Endometrium (tissue), 2 donors: ENCODE measurements around the gene AVPR2.

Source experiments
- FAIRE-seq: peaks from 2 replicates; lab custom pipeline; 2012; peaks lifted over from hg19 to GRCh38; lab: Jason Lieb, UNC
- donor health status: control.
- donor health status: control.

Gene AVPR2

DNA sequence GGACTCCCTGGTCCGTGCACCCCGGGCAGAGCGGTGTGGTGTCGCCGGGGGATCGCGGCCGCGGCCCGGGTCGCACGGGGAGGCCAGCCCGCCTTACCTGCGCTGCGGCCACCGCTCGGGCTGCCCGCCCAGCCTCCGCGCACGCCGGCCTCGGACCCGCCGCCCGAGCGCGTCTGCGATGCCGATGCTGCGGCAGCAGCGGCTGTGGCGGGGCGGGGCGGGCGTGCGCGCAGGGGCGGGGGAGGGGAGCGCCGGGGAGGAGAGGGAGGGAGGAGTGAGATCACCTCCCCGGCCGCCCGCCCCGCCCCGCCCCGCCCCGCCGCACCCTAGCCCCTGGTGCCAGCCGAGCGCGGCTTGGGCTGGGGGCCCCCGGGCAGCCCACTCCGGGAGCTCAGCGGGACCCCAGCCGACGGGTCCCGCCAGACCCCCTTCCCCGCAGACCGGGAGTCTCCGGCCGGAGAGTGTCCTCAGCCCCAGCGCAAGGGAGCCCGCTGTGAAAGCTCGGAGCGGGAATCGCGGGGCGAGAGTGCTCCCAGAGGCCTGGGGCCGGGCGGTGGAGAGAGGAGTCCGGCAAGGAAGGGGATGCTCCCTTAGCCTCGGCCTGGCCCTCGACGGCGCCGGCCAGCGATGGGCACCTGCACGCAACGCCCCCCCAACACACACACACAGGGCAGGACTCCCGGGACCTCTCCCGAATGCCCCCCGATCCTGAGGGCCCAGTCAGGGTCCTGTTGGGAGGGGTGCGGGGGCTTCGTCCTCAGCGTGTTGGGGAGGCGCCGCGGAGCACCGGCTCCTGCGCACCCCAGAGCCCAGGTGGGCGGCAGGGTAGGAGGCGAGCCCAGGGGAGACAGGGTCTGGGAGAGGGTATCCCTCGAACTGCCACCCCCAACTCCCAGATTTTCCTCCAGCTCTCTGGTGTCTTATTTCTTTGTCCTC lies 18.2 kb upstream of the AVPR2 start, which contains the start of gene L1CAM:
L1CAM (minus strand) TSS at position 206 of the 936 bp plus-strand sequence. CDS start 10,337 bp downstream, outside the sequence.
- no peak for FAIRE-seq

DNA sequence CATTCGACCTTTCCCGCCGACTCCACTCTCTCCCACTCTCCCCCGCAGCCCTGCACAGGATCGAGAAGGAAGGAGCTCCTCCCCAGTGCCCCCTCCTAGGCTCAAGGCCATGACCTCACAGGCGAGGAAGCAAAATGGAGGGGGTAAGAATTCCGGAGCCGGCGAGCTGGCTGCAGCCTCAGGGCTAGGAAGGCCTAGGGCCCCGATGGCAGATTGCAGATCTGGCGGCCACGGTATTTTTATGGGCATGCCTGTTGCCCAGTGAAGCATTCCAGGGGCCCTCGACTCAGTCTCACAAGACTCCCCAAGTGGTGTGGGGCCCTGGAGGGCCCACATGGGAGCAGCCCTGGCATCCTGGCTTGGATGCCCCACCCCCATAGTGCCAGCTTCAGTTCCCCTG lies 17.6 kb upstream of the AVPR2 start:
- no peak for FAIRE-seq

GRCh38 chrX:153887385-153887784 lies 17.1 kb upstream of the AVPR2 start:
- no peak for FAIRE-seq

DNA sequence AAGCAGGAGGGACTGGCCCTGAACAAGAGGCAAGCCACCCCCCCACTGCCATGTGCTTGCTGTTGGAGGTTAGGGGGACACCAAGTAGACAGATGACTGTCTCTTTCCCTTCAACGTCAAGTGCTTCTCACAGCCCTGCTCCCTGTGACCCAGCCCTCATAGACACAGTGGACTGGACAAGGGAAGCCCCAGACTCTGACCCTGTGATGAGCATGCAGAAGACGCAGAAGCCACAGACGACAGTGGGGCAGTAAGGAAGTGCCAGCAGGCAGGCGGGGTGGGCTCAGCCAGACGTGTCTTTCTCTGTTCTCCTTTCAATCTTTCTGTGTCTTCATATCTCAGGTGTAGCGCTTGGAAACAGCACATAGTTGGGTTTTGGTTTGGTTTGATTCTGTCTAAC lies 16.1 kb upstream of the AVPR2 start:
- no peak for FAIRE-seq

DNA sequence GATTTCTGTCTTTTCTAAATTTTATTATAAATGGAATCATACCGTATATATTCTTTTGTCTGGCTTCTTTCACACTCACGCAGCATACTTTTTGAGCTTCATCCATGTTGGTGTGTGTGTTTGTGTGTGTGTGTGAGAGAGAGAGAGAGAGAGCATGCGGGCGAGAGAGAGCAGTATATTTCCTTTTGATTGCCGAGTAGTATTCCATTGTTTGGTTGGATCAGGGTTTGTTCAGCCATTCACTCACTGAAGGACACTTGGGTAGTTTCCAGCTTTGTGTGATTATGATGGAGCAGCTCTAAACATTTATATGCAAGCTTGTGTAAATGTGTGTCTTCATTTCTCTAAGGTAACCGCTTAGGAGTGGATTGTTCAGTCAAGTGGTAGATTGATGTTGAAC lies 15.3 kb upstream of the AVPR2 start:
- FAIRE-seq, result no peak

GRCh38 chrX:153897899-153898298 lies 6.6 kb upstream of the AVPR2 start:
- no peak for FAIRE-seq

GRCh38 chrX:153900831-153901752 lies 3.4 kb upstream of the AVPR2 start:
- FAIRE-seq, result no peak

GRCh38 chrX:153901753-153902140 lies 2.7 kb upstream of the AVPR2 start:
- no peak for FAIRE-seq

DNA sequence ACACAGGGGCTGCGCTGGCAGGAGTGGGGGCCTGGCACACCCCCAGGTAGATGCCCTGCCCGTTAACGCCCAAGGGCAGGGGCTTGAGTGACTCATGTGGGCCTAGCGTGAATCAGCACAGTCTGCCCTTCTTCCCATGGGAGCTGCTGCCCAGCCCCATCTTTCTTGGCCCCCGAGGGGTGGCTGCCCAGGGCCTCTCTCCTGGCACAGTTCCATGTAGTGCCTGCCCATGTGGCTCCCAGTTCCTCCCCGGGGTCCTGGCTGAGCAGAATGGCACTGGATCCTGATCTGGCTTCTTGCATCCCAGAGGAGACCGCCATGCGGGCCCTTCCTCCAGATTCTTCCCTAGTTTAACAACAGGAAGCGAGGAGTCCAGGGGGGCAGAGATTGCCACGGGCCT lies 2.1 kb upstream of the AVPR2 start:
- FAIRE-seq, result no peak

DNA sequence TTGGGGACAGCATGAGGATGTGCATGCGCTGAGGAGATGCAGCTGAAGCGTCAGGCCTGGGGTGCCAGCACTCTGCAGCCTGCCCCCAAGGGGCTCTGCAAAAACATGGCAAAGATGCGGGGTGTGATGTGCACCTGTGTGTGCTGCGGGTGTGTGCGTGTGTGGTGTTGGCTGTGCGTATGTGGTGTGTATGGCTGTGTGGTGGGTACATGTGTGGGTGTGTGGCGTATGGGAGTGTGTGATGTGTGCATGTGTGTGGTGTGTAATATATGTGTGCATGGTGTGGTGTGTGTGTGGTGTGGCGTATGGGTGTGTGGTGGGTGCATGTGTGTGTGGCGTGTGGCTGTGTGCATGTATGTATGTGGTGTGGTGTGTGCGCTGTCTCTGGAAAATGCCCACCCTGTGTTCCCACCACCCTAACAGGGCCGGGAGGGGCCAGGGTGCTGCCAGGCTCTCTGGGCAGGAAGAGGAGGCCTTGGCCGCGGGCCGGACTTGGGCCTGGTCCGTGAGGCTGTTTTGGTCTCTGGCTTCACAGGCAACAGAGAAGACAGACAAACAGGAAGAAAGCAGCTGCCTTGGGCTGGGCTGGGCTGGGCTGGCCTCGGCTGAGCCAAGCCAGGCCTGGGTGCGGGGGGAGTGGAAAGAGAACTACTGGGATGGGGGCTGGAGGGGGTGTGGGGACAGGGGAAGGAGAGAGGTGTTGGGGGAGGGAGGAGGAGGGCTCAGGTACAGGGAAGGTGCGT lies 1.1 kb upstream of the AVPR2 start:
- FAIRE-seq, result no peak

DNA sequence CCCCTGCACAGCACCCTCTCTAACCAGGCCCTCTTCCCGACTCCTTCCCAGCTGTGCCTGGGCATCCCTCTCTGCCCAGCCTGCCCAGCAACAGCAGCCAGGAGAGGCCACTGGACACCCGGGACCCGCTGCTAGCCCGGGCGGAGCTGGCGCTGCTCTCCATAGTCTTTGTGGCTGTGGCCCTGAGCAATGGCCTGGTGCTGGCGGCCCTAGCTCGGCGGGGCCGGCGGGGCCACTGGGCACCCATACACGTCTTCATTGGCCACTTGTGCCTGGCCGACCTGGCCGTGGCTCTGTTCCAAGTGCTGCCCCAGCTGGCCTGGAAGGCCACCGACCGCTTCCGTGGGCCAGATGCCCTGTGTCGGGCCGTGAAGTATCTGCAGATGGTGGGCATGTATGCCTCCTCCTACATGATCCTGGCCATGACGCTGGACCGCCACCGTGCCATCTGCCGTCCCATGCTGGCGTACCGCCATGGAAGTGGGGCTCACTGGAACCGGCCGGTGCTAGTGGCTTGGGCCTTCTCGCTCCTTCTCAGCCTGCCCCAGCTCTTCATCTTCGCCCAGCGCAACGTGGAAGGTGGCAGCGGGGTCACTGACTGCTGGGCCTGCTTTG lies 1.1 kb downstream of the AVPR2 start:
- FAIRE-seq, result no peak

- FAIRE-seq, result no peak
Observed at GRCh38 chrX:153906126-153906917, 1.8 kb downstream of the AVPR2 start.

DNA sequence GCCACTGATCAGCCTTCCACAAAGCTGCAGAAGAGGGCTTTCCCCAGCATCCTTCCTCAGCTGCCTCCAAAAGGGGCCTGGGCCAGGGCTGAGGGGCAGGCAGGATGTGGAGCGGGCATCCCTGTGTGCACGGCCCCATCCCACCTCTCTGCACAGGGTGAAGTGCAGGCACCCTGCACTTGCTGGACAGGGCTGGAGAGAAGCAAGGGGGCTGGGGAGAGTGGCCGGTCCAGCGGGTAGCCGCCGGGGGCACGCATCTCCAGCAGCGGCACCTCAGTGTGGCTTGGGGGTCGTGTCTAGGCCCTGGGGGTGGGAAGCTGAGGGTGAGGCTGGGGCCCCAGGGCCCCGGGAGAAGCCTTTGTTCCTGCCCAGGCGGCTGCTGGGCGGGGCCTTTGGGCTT lies 3.0 kb downstream of the AVPR2 start:
- FAIRE-seq, result no peak

GRCh38 chrX:153908219-153908860 lies 3.9 kb downstream of the AVPR2 start:
- no peak for FAIRE-seq

DNA sequence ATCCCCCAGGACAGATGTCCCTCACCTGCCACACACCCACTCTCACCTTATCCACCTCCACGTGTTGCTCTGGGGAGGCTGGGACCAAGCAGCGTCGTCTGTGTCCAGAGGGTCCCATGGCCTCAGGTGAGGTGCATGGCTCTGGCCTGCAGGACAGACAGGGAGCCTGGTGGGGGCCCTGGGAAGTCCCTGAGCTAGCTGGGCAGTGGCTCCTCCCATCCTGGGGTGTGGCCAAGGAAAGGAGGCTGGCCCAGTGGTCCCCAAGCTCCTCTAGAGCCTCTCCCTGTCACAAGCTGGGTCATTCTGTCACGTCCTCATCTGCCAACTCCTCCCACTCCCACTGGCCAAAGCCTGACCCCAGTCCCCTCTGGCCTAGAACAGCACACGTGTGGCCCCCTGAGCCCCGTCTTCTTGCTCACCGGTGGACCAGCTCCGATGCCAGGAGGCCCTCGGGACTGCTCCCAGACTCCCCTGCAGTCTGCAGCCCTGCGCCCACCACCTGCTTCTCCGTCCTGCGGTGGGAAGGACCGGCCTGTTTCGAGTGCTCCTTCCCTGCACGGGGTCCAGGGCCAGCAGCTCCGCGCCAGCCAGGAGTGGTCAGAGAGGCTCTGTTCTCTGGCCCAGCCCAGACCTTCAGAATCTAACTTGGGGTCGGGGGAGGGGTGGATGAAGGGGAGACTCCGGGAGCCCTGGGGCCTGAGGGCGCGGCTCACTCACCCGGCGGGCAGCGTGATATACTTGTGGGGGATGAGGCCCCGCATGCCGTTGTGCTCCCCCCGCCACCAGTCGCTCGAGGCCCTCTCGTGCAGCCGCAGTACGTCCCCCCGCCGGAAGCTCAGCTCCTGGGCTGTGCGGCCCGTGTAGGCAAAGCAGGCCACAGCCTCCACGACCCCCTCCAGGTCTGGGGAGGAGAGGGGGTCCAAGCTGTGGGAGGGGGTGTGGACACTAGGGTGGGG lies 4.8 kb downstream of the AVPR2 start:
- no peak for FAIRE-seq

DNA sequence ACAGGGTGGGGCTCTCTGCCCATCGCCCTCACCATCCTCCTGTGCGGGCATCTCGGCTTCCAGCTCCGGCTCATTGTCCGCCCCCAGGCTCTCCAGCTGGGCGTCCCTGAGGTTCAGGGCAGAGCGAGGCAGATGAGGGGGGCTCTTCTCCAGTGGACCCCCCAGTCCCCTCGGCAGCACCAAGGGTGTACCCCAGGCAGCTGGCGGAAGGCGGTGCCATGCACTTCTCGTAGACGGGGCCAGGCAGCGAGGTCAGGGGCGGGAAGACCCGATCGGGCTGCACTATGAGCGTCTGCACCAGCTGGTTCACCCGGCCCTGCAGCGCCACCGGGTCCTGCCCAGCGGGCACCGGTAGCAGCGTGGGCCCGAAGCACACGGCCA lies 5.5 kb downstream of the AVPR2 start:
- FAIRE-seq, result no peak

GRCh38 chrX:153910446-153910845 lies 6.0 kb downstream of the AVPR2 start:
- no peak for FAIRE-seq

- no peak for FAIRE-seq
Observed at GRCh38 chrX:153911798-153912197, 7.3 kb downstream of the AVPR2 start.

DNA sequence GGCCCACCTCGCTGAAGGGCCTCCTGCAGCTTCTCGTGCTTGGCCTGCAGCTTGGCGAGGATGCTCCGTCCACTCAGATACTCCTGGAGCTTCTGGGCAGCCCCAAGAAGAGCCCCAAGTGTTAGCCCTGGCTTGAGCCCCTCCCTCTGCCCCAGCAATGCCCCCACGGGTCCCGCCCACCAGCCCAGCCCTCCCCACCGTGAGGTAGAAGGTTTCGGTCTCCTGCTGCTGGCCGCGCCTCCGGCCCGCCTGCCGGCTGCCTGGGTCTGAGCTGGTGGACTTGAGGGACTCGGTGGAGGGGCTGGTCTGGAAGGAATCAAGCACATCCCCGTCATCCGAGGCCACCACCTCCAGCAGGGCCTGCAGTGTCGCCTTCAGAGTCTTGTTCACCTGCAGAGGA lies 8.7 kb downstream of the AVPR2 start:
- FAIRE-seq, result no peak
